AG09309 (cell line): ENCODE results near the gene PA2G4.

ENCODE experiments used
- DNase-seq: peaks from one replicate; pipeline ENCODE4 v3.0.0-alpha.2; 2010; ENCODE audit warnings: low read depth
- H3K4me3 ChIP-seq: 2 replicates; pipeline ENCODE4 v1.5.1; 2011; ENCODE audit warnings: mild to moderate bottlenecking, low read depth, low read length, moderate library complexity; ENCODE audit not compliant: control insufficient read depth
- TF ChIP-seq, protein P1 (sequence below): IDR thresholded peaks from 2 replicates; pipeline ENCODE4 v1.5.1; 2011; ENCODE audit warnings: mild to moderate bottlenecking, low read depth, low read length, inconsistent platforms; ENCODE audit not compliant: insufficient read depth, control insufficient read depth; ENCODE audit errors: missing control alignments

PA2G4 gene

GRCh38 chr12:56078931-56079722 lies 25.2 kb upstream of the PA2G4 start:
- H3K4me3 ChIP-seq = peak overlapping the region; percentile 65
- TF ChIP-seq, protein P1, sequence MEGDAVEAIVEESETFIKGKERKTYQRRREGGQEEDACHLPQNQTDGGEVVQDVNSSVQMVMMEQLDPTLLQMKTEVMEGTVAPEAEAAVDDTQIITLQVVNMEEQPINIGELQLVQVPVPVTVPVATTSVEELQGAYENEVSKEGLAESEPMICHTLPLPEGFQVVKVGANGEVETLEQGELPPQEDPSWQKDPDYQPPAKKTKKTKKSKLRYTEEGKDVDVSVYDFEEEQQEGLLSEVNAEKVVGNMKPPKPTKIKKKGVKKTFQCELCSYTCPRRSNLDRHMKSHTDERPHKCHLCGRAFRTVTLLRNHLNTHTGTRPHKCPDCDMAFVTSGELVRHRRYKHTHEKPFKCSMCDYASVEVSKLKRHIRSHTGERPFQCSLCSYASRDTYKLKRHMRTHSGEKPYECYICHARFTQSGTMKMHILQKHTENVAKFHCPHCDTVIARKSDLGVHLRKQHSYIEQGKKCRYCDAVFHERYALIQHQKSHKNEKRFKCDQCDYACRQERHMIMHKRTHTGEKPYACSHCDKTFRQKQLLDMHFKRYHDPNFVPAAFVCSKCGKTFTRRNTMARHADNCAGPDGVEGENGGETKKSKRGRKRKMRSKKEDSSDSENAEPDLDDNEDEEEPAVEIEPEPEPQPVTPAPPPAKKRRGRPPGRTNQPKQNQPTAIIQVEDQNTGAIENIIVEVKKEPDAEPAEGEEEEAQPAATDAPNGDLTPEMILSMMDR = peak; percentile 88
- peak; percentile 27 for DNase-seq

GRCh38 chr12:56079723-56080555 lies 24.4 kb upstream of the PA2G4 start, which contains the start of gene ERBB3:
Gene ERBB3, plus strand, starts transcription at chr12:56080165. Its CDS starts 136 bp downstream, at chr12:56080301.
- TF ChIP-seq, protein P1 = no peak
- peak; percentile 25 for DNase-seq
- peak within 1 kb of the TSS; percentile 65 for H3K4me3 ChIP-seq

- peak overlapping the region; percentile 65 for H3K4me3 ChIP-seq
- TF ChIP-seq, protein P1 = no peak
- no peak for DNase-seq
Observed at GRCh38 chr12:56080556-56081138, 23.7 kb upstream of the PA2G4 start.

GRCh38 chr12:56081393-56082347 lies 22.7 kb upstream of the PA2G4 start:
- no peak overlapping the region for H3K4me3 ChIP-seq
- no peak for DNase-seq
- TF ChIP-seq, protein P1 = no peak

DNA sequence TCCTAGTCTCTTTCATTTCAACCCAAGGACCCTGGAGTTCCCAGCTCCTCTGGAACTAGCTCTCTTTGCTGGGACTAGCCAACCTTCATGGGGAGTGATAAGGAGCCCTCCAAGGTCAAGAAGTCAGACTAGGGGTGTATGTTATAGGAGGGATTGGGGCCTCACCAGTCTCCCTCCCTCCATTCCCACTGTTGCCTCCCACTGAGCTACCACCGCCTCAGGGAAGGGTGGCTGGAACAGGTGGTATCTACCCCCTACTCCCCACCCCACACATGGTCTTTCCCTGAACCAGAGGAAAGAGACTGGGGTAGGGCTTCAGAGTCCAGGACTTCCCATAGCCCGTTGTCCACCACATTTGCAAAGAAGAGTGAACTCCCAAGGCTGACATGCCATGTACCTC lies 22.0 kb upstream of the PA2G4 start:
- no peak overlapping the region for H3K4me3 ChIP-seq
- DNase-seq = no peak
- TF ChIP-seq, protein P1 = no peak
